Measurements from ENCODE around the gene ARHGEF19. TPM values are rescaled to one million over a fixed set of nuclear protein-coding genes. Genes with fewer than 3 reads are reported as not detected.

The ARHGEF19 gene
- total and polyA plus RNA-seq, 10 of the 15 experiments (the other 5 are each of a cell fraction or from before 2014, with no cell fraction given): 0.15 to 2.9 (median 0.67) TPM; not detected in 1

GRCh38 chr1:16183179-16183578, 29.3 kb downstream of the ARHGEF19 start:
- in situ Hi-C loops (cut with MboI): loop anchor here (5.0 kb wide), 1 partner anchor 101 kb away; no protein-coding TSS in a partner anchor
- ChIA-PET POLR2A (no interaction called here), RAD21 (ENCODE audit: unreplicated experiment) (interaction anchor here (12.2 kb wide), 1 partner anchor 101 kb away, joined by 223 read pairs; no protein-coding TSS in a partner anchor), CTCF (interaction anchor here (1.6 to 15.1 kb wide), 2 partner anchors 101 to 108 kb away, joined by 4 to 375 read pairs; no protein-coding TSS in a partner anchor), SMC1A (ENCODE audit: uncharacterized antibody, unreplicated experiment) (no interaction called here)
- Histone ChIP-seq H3K36me3 (ENCODE audit: control insufficient read depth in 2 of 2, insufficient read depth in 2 of 2, low read length in 1 of 2) (no peaks in the 10 kb centered on the region), H3K27me3 (replicated peaks in 1 of 2; ENCODE audit: control insufficient read depth in 2 of 2, insufficient read depth in 2 of 2, low read length in 1 of 2) (no peaks in the 10 kb centered on the region), H2AFZ (ENCODE audit: control insufficient read depth, low read depth, low read length) (no peak overlapping the region), H3K9me3 (replicated peaks; ENCODE audit: control insufficient read depth, insufficient read depth, low read length) (no peaks in the 10 kb centered on the region), H3K9ac (ENCODE audit: control insufficient read depth, insufficient read depth, low read length) (no peak overlapping the region), H4K20me1 (ENCODE audit: control insufficient read depth, insufficient read depth) (no peaks in the 10 kb centered on the region), H3K4me3 (no peak overlapping the region), H3K27ac (ENCODE audit: control insufficient read depth, insufficient read depth) (no peak overlapping the region), H3K4me2 (ENCODE audit: control insufficient read depth, insufficient read depth) (no peak overlapping the region), H3K79me2 (ENCODE audit: control insufficient read depth, insufficient read depth, low read length) (no peaks in the 10 kb centered on the region), H3K4me1 (ENCODE audit: control insufficient read depth, insufficient read depth, low read length) (no peaks in the 10 kb centered on the region)
- no peak for ATAC-seq
- no peak for FAIRE-seq
- WGBS (ENCODE audit: insufficient coverage, insufficient replicate concordance, low lambda C conversion rate, missing lambda C conversion rate): 72% methylated on average over 13 of the region's 13 CpGs
- no peak for DNase-seq (ENCODE audit: low read depth, low spot score)
- BruUV-seq (replicated peaks): no TSS peak
- intact Hi-C loops (cut with micrococcal nuclease; ENCODE audit: unreplicated experiment): no loop called here
- no peak for TF ChIP-seq NFYA (IDR thresholded peaks at IDR 0.05; ENCODE audit: borderline replicate concordance, low read depth, low read length)

- RAD21 ChIA-PET (ENCODE audit: unreplicated experiment): interaction anchor here (2.6 to 12.2 kb wide), 2 partner anchors 99 to 100 kb away, joined by 11 to 223 read pairs; no protein-coding TSS in a partner anchor
- no peak for FAIRE-seq
- POLR2A ChIA-PET: no interaction called here
- in situ Hi-C loops (cut with MboI): loop anchor here (5.0 kb wide), 1 partner anchor 100 kb away; no protein-coding TSS in a partner anchor
- no peak for TF ChIP-seq SKIL (IDR thresholded peaks at IDR 0.05; ENCODE audit: low read depth, poor library complexity, severe bottlenecking)
- CTCF ChIA-PET: interaction anchor here (15.1 kb wide), 1 partner anchor 100 kb away, joined by 375 read pairs; no protein-coding TSS in a partner anchor
- no peak overlapping the region for H3K9ac ChIP-seq (ENCODE audit: control insufficient read depth, insufficient read depth, low read length)
- H3K9me3 ChIP-seq (replicated peaks; ENCODE audit: control insufficient read depth, insufficient read depth, low read length): no peaks in the 10 kb centered on the region
- H3K4me1 ChIP-seq (ENCODE audit: control insufficient read depth, insufficient read depth, low read length): no peaks in the 10 kb centered on the region
- no peak for DNase-seq (ENCODE audit: low read depth, low spot score)
- H3K27me3 ChIP-seq (replicated peaks in 1 of 2; ENCODE audit: control insufficient read depth in 2 of 2, insufficient read depth in 2 of 2, low read length in 1 of 2): no peaks in the 10 kb centered on the region
- intact Hi-C loops (cut with micrococcal nuclease; ENCODE audit: unreplicated experiment): no loop called here
- 42% methylated on average over 18 of the region's 18 CpGs for WGBS (ENCODE audit: insufficient coverage, insufficient replicate concordance, low lambda C conversion rate, missing lambda C conversion rate)
- no peaks in the 10 kb centered on the region for H4K20me1 ChIP-seq (ENCODE audit: control insufficient read depth, insufficient read depth)
- BruUV-seq (replicated peaks): no TSS peak
- SMC1A ChIA-PET (ENCODE audit: uncharacterized antibody, unreplicated experiment): interaction anchor here (1.2 kb wide), 1 partner anchor 99 kb away, joined by 3 read pairs; no protein-coding TSS in a partner anchor
- no peak for ATAC-seq
- H3K79me2 ChIP-seq (ENCODE audit: control insufficient read depth, insufficient read depth, low read length): no peaks in the 10 kb centered on the region
- no peak overlapping the region for H2AFZ ChIP-seq (ENCODE audit: control insufficient read depth, low read depth, low read length)
- no peak overlapping the region for H3K4me3 ChIP-seq
- no peak overlapping the region for H3K4me2 ChIP-seq (ENCODE audit: control insufficient read depth, insufficient read depth)
- H3K36me3 ChIP-seq (ENCODE audit: control insufficient read depth in 2 of 2, insufficient read depth in 2 of 2, low read length in 1 of 2): no peaks in the 10 kb centered on the region
- H3K27ac ChIP-seq (ENCODE audit: control insufficient read depth, insufficient read depth): no peak overlapping the region
Measured at GRCh38 chr1:16181887-16182719, 30.3 kb downstream of the ARHGEF19 start.

All from GM12878 (cell line).